Choroid plexus epithelial cell (primary cell): Measurements from ENCODE around the gene SIT1.
"Not testable (repeated sequence)": the region's sequence is repeated elsewhere in the genome, so short reads cannot be mapped to it uniquely, and the experiment has no call there.

Experiments used
- DNase-seq: peaks from one replicate; pipeline ENCODE4 v3.0.0-alpha.2; 2010; ENCODE audit warnings: low read depth
- H3K4me3 ChIP-seq: 2 replicates; pipeline ENCODE4 v1.5.1; 2011; ENCODE audit warnings: low read depth, mild to moderate bottlenecking, control low read depth, low read length, moderate library complexity
- CTCF ChIP-seq: conservative IDR thresholded peaks from 2 replicates; pipeline ENCODE4 v1.5.1; 2011; ENCODE audit warnings: low read depth, mild to moderate bottlenecking, control low read depth, inconsistent platforms, low read length, moderate library complexity

The SIT1 gene

GRCh38 chr9:35617548-35617947 lies 33.2 kb downstream of the SIT1 start:
- no peak overlapping the region for H3K4me3 ChIP-seq
- no peak for TF ChIP-seq CTCF
- no peak for DNase-seq

GRCh38 chr9:35616681-35617459 lies 33.9 kb downstream of the SIT1 start:
- peak overlapping the region; percentile 39 for H3K4me3 ChIP-seq
- no peak for TF ChIP-seq CTCF
- peak; percentile 62 for DNase-seq

GRCh38 chr9:35615981-35616680 lies 34.6 kb downstream of the SIT1 start:
- H3K4me3 ChIP-seq = no peak overlapping the region
- TF ChIP-seq CTCF = no peak

GRCh38 chr9:35612843-35613242 lies 37.9 kb downstream of the SIT1 start:
- no peak for TF ChIP-seq CTCF
- DNase-seq = no peak
- H3K4me3 ChIP-seq = no peak overlapping the region

More at GRCh38 chr9:35615981-35616680, 34.6 kb downstream of the SIT1 start:
- no peak for DNase-seq

- not testable (repeated sequence) for H3K4me3 ChIP-seq, DNase-seq
Observed at GRCh38 chr9:35612066-35612465, 38.7 kb downstream of the SIT1 start.

GRCh38 chr9:35611230-35611797 lies 39.4 kb downstream of the SIT1 start:
- TF ChIP-seq CTCF = peak; percentile 83
- DNase-seq = peak; percentile 65
- no peak overlapping the region for H3K4me3 ChIP-seq

- DNase-seq = no peak
- TF ChIP-seq CTCF = no peak
- no peak overlapping the region for H3K4me3 ChIP-seq
Observed at GRCh38 chr9:35609820-35610163, 40.9 kb downstream of the SIT1 start.
